Mononuclear cell (primary cell): Measurements from ENCODE around the gene MAPK10. TPM values are rescaled to one million over a fixed set of nuclear protein-coding genes. Genes with fewer than 3 reads are reported as not detected.
"Not testable (repeated sequence)": the region's sequence is repeated elsewhere in the genome, so short reads cannot be mapped to it uniquely, and the experiment has no call there.

Source experiments
- H3K27me3 ChIP-seq: 2 replicates; pipeline ENCODE4 v1.6.0; 2011; ENCODE audit warnings: low read length, control low read depth; ENCODE audit not compliant: insufficient read depth
- H3K4me1 ChIP-seq: 2 replicates; pipeline ENCODE4 v1.5.1; 2011; ENCODE audit warnings: mild to moderate bottlenecking, low read length, control low read depth; ENCODE audit not compliant: insufficient read depth
- H3K4me3 ChIP-seq: 2 replicates; pipeline ENCODE4 v1.5.1; 2011; ENCODE audit warnings: mild to moderate bottlenecking, low read length, moderate library complexity
- H3K9me3 ChIP-seq: 2 replicates; pipeline ENCODE4 v1.5.1; 2011; ENCODE audit warnings: low read depth, mild to moderate bottlenecking, control low read depth, low read length
- total RNA-seq: library from RNA; depleted of rRNA; stranded (reverse); fragments of >200 nt; gene quantifications from one replicate; pipeline ENCODE4 v1.2.3, GENCODE V29; 2012

MAPK10 gene
- total RNA-seq, 1 donor: 0.52 TPM

DNA sequence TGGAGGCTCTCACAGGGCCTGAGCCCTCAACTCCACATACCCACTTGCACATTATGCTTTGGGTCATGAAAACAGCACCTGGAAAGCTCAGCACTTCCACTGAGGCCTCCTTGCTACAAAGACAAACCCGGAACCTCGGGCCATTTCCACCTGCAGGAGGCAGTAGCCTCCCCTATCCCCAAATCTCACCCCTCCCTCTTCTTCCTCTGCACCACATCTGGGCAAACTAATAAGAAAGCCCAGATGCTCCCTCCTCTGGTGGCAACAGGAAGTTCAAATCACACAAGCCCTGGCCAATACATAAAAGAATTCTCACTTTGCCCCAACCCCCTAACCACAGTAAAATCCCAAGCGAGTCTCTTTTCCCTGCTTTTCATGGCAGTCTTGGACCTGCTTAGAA is 136.4 kb downstream of the MAPK10 start:
- Histone ChIP-seq H3K9me3 (no peaks in the 10 kb centered on the region), H3K27me3 (no peaks in the 10 kb centered on the region), H3K4me1 (no peaks in the 10 kb centered on the region), H3K4me3 (no peak overlapping the region)

DNA sequence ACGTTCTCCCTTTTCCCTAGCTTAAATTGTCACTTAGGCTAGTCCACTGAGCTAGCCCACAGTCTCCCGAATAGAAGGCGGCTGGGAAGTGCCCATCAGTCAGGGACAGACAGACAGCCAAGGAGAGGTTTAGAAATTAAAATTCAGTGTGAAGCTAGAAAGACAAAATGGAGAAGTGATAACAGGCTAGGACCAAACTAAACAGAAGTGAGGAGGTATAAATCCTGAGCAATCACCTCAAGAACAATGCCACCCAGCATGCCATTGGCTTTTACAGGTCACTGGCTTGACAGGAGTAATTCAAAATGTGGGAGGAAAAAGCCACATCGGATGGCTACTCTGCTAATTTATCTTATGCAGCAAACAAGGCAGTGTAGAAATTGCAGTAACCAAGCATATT is 138.9 kb downstream of the MAPK10 start:
- Histone ChIP-seq H3K4me1 (no peaks in the 10 kb centered on the region), H3K9me3 (no peaks in the 10 kb centered on the region), H3K4me3 (no peak overlapping the region), H3K27me3 (no peaks in the 10 kb centered on the region)

DNA sequence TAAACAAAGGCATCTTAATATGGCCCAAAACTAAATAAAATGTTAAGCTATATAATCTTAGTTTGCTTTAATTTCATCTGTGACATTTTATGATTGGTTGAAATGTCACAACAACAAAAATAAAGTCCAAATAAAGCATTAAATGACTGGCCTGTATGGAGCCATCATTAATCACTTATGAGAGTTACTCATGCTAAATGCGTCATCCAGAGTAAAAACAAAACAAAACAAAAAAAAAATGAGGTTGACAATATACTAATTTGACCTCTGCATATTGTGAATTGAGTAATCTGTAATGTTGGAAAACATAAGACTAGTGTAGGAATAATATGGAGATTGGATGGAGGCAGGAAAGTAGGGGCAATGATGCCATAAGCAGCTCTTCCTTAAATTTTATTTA is 139.7 kb downstream of the MAPK10 start:
- no peaks in the 10 kb centered on the region for H3K27me3 ChIP-seq
- H3K4me1 ChIP-seq: no peaks in the 10 kb centered on the region
- H3K4me3 ChIP-seq: no peak overlapping the region
- no peaks in the 10 kb centered on the region for H3K9me3 ChIP-seq

DNA sequence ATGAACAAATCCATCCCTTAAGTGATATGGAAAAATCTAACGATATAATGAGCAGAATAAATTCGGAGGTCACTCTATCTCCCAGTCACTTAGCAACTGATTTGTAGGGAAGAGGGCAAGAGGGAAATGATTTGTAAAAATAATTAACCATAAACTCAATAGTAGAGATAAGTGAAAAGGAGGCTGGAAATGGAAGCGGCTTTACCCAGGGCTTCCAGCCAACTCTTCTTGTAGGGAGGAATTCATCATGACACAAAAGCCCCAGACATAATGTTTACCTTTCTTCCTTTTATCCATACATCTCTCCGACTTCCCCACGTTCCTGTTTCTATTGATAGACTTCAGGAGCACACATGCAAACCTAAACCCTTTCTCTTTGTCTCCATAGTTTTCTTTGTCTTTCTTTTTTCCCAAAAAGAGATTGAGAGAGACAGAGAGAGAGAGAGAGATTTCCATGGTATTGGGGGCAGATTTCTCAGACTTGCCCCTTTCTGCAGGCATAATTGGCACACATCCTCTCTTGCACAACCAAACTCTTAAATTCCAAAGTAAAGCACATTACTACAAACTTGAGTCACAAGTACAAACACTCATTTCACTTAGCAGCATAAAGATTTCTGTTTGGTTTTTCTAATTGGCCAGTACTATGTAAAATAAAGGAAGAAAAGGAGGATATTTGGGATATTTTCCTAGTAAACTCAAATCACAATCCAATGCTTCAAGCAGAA is 140.9 kb downstream of the MAPK10 start:
- H3K9me3 ChIP-seq: peaks cover 8% of the 10 kb centered on the region
- no peaks in the 10 kb centered on the region for H3K4me1 ChIP-seq

DNA sequence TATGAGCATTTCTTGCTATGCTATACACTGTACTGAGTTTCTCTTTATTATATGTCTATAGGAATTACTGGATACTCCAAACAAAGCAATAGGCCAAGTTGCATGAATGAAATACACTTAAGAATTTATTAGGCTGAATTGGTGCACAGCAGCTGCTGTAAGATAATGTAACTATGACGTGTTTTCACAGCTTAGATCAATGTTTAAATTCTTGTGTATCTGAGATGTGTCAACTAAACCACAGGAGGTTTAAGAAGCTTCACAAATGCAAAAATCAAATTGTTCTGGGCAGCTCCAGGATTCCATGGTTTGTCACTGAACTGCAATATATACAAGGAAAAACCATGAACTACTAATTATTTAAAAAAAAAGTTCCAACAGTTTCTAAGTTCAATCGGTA is 156.7 kb downstream of the MAPK10 start:
- no peaks in the 10 kb centered on the region for H3K9me3 ChIP-seq
- H3K4me3 ChIP-seq: no peak overlapping the region
- no peaks in the 10 kb centered on the region for H3K27me3 ChIP-seq
- H3K4me1 ChIP-seq: no peaks in the 10 kb centered on the region

More for the DNA sequence above, 140.9 kb downstream of the MAPK10 start:
- H3K27me3 ChIP-seq: no peaks in the 10 kb centered on the region
- H3K4me3 ChIP-seq: no peak overlapping the region

DNA sequence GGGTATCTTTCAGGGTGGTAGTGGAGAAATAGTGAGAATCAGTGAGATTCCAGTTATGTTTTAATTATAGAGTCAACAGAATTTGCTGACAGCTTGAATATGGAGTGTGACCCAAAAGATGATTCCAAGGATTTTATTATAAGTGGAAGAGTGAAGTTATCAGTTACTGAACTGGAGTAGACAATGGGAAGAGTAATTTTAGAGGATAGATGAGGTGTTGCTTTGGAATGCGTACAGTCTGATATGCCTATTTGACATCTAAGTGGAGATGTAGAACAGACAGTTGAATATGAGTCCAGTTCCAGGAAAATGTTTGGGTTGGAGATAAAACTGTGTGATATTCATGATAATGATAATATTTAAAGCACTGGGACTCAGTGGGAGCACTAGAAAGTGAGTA is 174.2 kb downstream of the MAPK10 start:
- Histone ChIP-seq H3K4me1 (no peaks in the 10 kb centered on the region), H3K4me3 (no peak overlapping the region), H3K27me3 (no peaks in the 10 kb centered on the region), H3K9me3 (no peaks in the 10 kb centered on the region)

DNA sequence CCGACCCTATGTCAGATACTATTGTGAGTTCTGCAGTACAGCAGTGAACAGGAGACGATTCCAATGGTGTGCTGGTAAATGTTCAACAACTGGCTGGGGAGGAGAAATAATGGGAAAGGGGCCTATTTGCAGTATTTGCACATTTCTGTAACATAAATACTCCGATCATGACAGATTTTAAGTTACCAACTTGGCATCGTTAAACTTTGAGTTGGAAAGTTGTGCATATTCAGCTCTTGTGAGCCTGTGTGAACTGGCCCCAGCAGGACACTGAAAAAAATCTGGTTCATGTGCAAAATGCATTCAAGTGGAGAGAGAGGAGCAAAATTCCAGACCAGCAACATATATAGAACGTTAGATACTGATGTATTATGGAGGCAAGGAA is 175.0 kb downstream of the MAPK10 start:
- H3K4me1 ChIP-seq: no peaks in the 10 kb centered on the region
- H3K27me3 ChIP-seq: no peaks in the 10 kb centered on the region
- no peaks in the 10 kb centered on the region for H3K9me3 ChIP-seq
- no peak overlapping the region for H3K4me3 ChIP-seq

DNA sequence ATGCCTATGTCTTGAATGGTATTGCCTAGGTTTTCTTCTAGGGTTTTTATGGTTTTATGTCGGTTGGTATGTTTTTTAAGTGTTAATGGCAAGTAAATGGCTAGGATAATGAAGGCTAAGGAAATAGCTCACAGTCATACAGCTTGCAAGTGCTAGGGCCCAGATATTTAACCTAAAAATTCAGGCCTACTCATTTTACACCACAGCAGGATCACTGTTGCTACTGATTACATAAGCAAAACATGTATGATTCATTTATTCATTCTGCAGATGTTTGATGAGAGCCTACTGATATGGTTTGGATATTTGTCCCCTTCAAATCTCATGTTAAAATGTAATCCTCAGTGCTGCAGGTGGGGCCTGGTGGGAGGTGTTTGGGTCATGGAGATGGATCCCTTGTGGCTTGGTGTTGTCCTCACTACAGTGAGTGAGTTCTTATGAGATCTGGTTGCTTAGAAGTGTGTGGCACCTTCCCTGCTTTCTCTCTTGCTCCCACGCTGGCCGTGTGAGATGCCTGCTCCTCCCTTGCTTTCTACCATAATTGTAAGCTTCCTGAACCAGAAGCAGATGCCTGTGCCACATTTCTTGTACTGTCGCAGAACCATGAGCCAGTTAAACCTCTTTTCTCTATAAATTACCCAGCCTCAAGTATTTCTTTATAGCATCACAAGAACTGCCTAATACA is 175.5 kb downstream of the MAPK10 start:
- Histone ChIP-seq H3K9me3 (no peaks in the 10 kb centered on the region), H3K27me3 (no peaks in the 10 kb centered on the region), H3K4me1 (no peaks in the 10 kb centered on the region), H3K4me3 (no peak overlapping the region)

DNA sequence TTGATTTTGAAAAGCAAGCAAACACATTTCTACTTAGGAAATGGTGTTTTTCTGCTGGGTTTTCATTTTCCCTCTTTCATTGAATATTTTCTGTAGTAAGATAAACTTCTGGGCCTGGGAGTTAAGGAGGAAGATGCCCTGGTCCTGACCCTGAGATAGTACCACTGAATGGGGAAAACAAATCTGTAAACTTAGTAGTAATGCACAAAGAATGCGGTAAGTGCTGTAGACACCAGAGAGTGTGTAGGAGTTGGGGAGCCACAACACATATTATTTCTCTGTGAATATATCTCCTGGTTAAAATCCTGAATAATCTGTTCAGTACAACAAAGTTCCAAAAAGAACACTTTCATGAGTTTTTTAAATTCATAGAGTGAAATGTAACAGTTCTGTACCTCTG is 178.3 kb downstream of the MAPK10 start:
- no peak overlapping the region for H3K4me3 ChIP-seq
- H3K27me3 ChIP-seq: no peaks in the 10 kb centered on the region
- H3K9me3 ChIP-seq: peaks cover 7% of the 10 kb centered on the region
- no peaks in the 10 kb centered on the region for H3K4me1 ChIP-seq

DNA sequence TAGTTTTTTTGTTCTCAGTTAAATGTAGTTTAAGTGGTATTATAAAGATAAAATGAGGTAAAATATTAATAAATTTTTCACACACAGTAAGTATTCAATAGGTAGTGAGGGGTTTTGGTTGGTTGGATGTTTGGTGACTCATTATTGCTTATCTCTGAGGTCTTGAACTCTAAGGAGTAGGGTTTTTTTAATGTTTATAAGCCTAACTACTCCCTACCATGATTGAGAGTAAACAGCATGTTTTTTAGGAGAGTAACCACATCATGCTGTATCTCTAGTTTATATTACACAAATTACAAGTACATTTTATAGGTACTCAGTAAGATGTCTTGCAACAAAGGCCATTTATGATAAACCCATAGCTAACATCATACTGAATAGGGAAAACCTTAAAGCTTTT is 181.6 kb downstream of the MAPK10 start:
- Histone ChIP-seq H3K4me3 (no peak overlapping the region), H3K27me3 (no peaks in the 10 kb centered on the region), H3K4me1 (no peaks in the 10 kb centered on the region), H3K9me3 (peaks cover 7% of the 10 kb centered on the region)

DNA sequence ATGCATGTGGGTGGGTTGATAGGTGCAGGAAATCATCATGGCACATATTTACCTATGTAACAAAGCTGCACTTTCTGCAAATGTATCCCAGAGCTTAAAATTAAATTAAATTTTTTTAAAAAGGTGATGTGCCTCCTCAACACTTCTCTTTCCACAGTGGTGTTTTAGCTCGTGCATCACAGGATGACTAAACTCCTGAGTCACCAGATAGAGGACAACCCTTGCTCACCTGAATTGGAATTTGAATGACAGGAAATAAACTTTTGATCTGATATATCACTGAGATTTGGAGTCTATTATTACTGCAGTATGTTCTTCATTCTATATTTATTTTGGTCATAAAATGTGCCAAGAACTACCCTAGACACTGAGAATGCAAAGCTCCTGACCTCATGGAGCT is 185.3 kb downstream of the MAPK10 start:
- no peaks in the 10 kb centered on the region for H3K27me3 ChIP-seq
- H3K4me1 ChIP-seq: no peaks in the 10 kb centered on the region
- peaks cover 7% of the 10 kb centered on the region for H3K9me3 ChIP-seq
- H3K4me3 ChIP-seq: no peak overlapping the region

DNA sequence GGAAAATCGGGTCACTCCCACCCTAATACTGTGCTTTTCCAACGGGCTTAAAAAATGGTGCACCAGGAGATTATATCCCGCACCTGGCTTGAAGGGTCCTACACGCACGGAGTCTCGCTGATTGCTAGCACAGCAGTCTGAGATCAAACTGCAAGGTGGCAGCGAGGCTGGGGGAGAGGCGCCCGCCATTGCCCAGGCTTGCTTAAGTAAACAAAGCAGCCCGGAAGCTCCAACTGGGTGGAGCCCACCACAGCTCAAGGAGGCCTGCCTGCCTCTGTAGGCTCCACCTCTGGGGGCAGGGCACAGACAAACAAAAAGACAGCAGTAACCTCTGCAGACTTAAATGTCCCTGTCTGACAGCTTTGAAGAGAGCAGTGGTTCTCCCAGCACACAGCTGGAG is 191.5 kb downstream of the MAPK10 start:
- H3K4me1 ChIP-seq, H3K9me3 ChIP-seq, H3K4me3 ChIP-seq, H3K27me3 ChIP-seq: not testable (repeated sequence)

DNA sequence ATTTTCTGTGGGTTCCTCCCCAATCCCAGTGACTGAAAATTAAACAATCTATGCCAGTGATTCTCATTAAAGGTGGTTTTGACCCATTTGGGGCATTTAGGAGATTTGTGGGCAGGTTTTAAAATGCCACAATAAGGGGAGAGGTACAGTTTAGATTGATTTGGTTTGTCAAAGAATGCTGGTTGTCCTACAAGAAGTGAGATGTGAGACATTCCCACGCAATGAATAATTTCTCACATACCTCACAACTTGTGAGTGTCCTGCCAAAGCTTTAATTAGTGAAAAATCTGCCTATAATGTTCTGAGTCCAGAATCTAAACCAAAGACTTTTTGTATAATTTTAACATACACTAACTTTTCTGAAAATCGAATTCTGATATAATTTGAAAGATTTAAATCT is 199.4 kb downstream of the MAPK10 start:
- H3K27me3 ChIP-seq: no peaks in the 10 kb centered on the region
- no peak overlapping the region for H3K4me3 ChIP-seq
- no peaks in the 10 kb centered on the region for H3K4me1 ChIP-seq
- no peaks in the 10 kb centered on the region for H3K9me3 ChIP-seq

DNA sequence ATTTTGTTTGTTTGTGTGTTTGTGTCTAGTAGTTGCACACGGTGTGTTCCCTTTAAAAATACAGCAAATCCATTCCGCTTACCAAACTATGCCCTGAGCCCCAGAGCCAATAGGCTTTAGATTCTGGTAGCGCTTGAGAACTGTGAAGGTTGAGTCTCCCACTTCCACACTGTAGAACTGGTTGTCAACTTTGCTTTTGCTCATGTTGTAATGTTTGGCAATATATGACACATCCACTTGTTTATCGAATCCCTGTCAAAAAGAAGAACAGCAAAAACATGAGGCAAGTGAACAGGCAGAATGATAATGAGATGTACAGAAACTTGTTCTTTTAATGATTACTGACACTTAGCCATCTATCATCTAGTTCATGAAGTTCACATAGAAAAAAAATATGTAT is 200.6 kb downstream of the MAPK10 start:
- no peaks in the 10 kb centered on the region for H3K27me3 ChIP-seq
- no peak overlapping the region for H3K4me3 ChIP-seq
- no peaks in the 10 kb centered on the region for H3K4me1 ChIP-seq
- no peaks in the 10 kb centered on the region for H3K9me3 ChIP-seq

DNA sequence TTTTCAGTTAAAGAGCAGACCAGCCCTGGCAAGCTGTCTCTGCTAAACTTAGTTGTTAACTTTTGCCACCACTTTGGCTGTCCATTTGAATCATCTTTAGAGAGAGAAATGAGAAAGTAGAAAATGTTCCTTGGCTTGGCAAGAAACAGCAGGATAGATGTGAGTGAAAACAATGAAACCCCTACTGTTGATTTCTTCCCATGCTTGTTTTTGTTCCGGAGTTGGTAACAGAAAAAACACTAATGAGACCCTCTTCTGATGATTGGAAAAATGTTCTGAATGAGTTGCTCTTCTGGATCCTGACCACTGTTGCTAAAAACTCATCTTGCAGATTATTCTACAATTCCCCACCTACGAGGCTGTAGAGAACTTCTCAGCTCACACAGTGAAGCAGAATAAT is 203.3 kb downstream of the MAPK10 start:
- H3K4me1 ChIP-seq: no peaks in the 10 kb centered on the region
- no peak overlapping the region for H3K4me3 ChIP-seq
- H3K9me3 ChIP-seq: no peaks in the 10 kb centered on the region
- no peaks in the 10 kb centered on the region for H3K27me3 ChIP-seq

DNA sequence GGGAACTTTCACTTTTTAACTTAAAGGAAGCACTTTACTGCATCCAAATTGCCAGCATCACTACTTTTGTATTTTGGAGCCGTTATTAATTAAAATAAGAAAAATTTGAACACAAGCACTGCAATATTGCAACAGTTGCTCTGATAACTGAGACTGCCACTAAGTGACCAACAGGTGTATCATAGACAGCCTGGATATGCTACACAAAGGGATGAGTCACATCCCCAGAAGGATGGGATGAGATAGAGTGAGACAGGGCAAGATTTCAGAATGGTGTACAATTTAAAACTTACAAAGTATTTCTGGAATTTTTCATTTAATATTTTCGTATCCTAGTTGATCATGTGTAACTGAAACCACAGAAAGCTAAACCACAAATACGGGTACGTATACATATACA is 204.1 kb downstream of the MAPK10 start:
- no peaks in the 10 kb centered on the region for H3K27me3 ChIP-seq
- H3K4me1 ChIP-seq: no peaks in the 10 kb centered on the region

More for the DNA sequence above, 204.1 kb downstream of the MAPK10 start:
- Histone ChIP-seq H3K9me3 (no peaks in the 10 kb centered on the region), H3K4me3 (no peak overlapping the region)
